Peyer's patch (tissue), 4 donors: ENCODE data around the gene EMC8. TPM values are rescaled to one million over a fixed set of nuclear protein-coding genes. Genes with fewer than 3 reads are reported as not detected.

Experiments used
- DNase-seq, 3 donors: peaks; one replicate each; pipeline ENCODE4 v3.0.0-alpha.2; 2017 to 2019
- H3K27ac ChIP-seq, 4 donors: fragments of 200-600 bp; sonication (generic); one replicate each; pipeline ENCODE4 v1.5.1; 2016 to 2019
- H3K27me3 ChIP-seq, 2 donors: fragments of 200-600 bp; sonication (generic); one replicate each; pipeline ENCODE4 v1.5.1; 2019
- H3K36me3 ChIP-seq, 3 donors: fragments of 200-600 bp; sonication (generic); one replicate each; pipeline ENCODE4 v1.5.1; 2016 to 2019
- H3K4me1 ChIP-seq, 4 donors: fragments of 200-600 bp; sonication (generic); one replicate each; pipeline ENCODE4 v1.5.1; 2016 to 2019
- H3K4me3 ChIP-seq, 4 donors: fragments of 200-600 bp; sonication (generic); 1 replicate in 3 of 4; 2 replicates in 1 of 4; pipeline ENCODE4 v1.5.1; 2016 to 2019; ENCODE audit warnings: mild to moderate bottlenecking in 1 of 4
- H3K9me3 ChIP-seq, 4 donors: fragments of 200-600 bp; sonication (generic); one replicate each; pipeline ENCODE4 v1.5.1; 2016 to 2019; ENCODE audit warnings: mild to moderate bottlenecking in 1 of 4
- CTCF ChIP-seq, 6 experiments: fragments of 450-650 bp in 4 of 6; fragments of 200-600 bp in 2 of 6; sonication (generic) in 1 of 6; IDR thresholded peaks; one replicate each; pipeline ENCODE4 v1.5.1; 2017 to 2019; ENCODE audit warnings: antibody characterized with exemption in 6 of 6, mild to moderate bottlenecking in 3 of 6, moderate library complexity in 1 of 6
- POLR2A ChIP-seq, 2 donors: fragments of 450-650 bp; IDR thresholded peaks; one replicate each; pipeline ENCODE4 v1.5.1; 2017; ENCODE audit warnings: antibody characterized with exemption in 2 of 2, mild to moderate bottlenecking in 2 of 2, moderate library complexity in 2 of 2
- total RNA-seq, 4 donors: library from RNA; depleted of rRNA; stranded (reverse); fragments of >200 nt; gene quantifications; one replicate each; pipeline ENCODE4 v1.1.0, GENCODE V29; 2016

Gene EMC8
- total RNA-seq, 4 donors from 2014 or later, result 37.2 to 38.9 (median 38.5) TPM

DNA sequence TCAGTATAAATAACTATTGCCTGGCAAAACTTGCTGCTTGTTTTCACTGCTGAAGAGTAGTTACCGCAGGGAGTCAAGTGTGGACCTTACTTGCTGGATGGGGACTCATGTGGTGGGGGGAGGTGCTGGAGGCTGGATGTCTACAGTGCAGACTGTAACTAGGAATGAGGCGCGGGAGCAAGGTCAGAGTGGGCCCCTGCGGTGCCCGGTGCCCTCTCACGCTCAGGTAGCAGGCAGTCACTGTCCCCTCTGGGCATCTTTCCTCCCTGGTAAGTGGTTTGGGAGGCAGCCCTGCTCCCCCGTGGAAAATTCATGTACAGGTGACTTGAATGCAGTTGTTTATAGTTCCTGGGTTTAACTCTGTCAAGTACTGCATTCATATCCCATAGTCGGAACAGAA, 4.6 kb downstream of the EMC8 start:
- H3K27ac ChIP-seq, result no peak overlapping the region
- H3K9me3 ChIP-seq, result no peaks in the 10 kb centered on the region
- H3K4me1 ChIP-seq, result peaks cover 0 to 17% (median 6%) of the 10 kb centered on the region in 4 donors
- no peaks in the 10 kb centered on the region for H3K27me3 ChIP-seq
- peaks cover 0 to 30% (median 0%) of the 10 kb centered on the region in 3 donors for H3K36me3 ChIP-seq
- H3K4me3 ChIP-seq, result no peak overlapping the region
- no peak for TF ChIP-seq CTCF (IDR thresholded peaks at IDR 0.05)
- no peak for TF ChIP-seq POLR2A (IDR thresholded peaks at IDR 0.05)
- no peak for DNase-seq

- peaks cover 0 to 16% (median 6%) of the 10 kb centered on the region in 4 donors for H3K4me1 ChIP-seq
- H3K36me3 ChIP-seq, result peaks cover 0 to 30% (median 0%) of the 10 kb centered on the region in 3 donors
- no peak overlapping the region for H3K27ac ChIP-seq
- DNase-seq, result no peak
- H3K9me3 ChIP-seq, result no peaks in the 10 kb centered on the region
- no peak overlapping the region for H3K4me3 ChIP-seq
- H3K27me3 ChIP-seq, result no peaks in the 10 kb centered on the region
- TF ChIP-seq POLR2A (IDR thresholded peaks at IDR 0.05) (no peak), CTCF (IDR thresholded peaks at IDR 0.05) (no peak)
These were observed 5.6 kb downstream of the EMC8 start for GRCh38 chr16:85793662-85794298.

GRCh38 chr16:85789773-85790172, 9.6 kb downstream of the EMC8 start:
- DNase-seq, result no peak
- TF ChIP-seq POLR2A (IDR thresholded peaks at IDR 0.05) (no peak), CTCF (IDR thresholded peaks at IDR 0.05) (no peak)

GRCh38 chr16:85788819-85789218, 10.5 kb downstream of the EMC8 start:
- H3K27me3 ChIP-seq, result no peaks in the 10 kb centered on the region
- H3K4me3 ChIP-seq, result no peak overlapping the region
- H3K27ac ChIP-seq, result no peak overlapping the region
- DNase-seq, result no peak
- TF ChIP-seq POLR2A (IDR thresholded peaks at IDR 0.05) (no peak), CTCF (IDR thresholded peaks at IDR 0.05) (no peak)
- H3K9me3 ChIP-seq, result no peaks in the 10 kb centered on the region
- H3K36me3 ChIP-seq, result peaks cover 0 to 42% (median 0%) of the 10 kb centered on the region in 3 donors
- H3K4me1 ChIP-seq, result no peaks in the 10 kb centered on the region

More at GRCh38 chr16:85789773-85790172, 9.6 kb downstream of the EMC8 start:
- Histone ChIP-seq H3K27me3 (no peaks in the 10 kb centered on the region), H3K9me3 (no peaks in the 10 kb centered on the region), H3K4me3 (no peak overlapping the region), H3K4me1 (no peaks in the 10 kb centered on the region), H3K36me3 (peaks cover 0 to 41% (median 0%) of the 10 kb centered on the region in 3 donors), H3K27ac (no peak overlapping the region)

DNA sequence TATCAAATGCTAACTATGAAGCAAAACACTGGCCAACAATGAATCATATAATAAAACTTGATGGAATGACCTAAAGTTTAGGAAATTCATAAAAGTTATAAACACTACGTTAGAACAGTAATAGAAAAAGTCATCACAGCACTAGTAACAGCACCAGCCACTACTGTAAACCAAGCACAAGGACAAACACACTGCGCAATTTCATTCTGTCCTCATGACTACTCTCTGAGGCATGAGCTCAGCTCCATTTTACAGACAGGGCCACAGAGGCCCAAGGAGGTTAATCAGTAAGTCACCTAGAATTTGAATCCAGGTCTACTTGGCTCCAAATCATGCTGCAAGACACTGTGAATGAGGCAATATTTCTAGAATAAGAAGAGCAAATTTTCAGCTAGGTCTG, 13.4 kb downstream of the EMC8 start:
- no peaks in the 10 kb centered on the region for H3K9me3 ChIP-seq
- H3K4me3 ChIP-seq, result no peak overlapping the region
- H3K4me1 ChIP-seq, result peaks cover 0 to 11% (median 0%) of the 10 kb centered on the region in 4 donors
- H3K27me3 ChIP-seq, result no peaks in the 10 kb centered on the region
- no peak for DNase-seq
- no peak overlapping the region for H3K27ac ChIP-seq
- peaks cover 0 to 38% (median 0%) of the 10 kb centered on the region in 3 donors for H3K36me3 ChIP-seq
- TF ChIP-seq CTCF (IDR thresholded peaks at IDR 0.05), result no peak
- no peak for TF ChIP-seq POLR2A (IDR thresholded peaks at IDR 0.05)
